ENCODE data around the gene CPZ.

DNA sequence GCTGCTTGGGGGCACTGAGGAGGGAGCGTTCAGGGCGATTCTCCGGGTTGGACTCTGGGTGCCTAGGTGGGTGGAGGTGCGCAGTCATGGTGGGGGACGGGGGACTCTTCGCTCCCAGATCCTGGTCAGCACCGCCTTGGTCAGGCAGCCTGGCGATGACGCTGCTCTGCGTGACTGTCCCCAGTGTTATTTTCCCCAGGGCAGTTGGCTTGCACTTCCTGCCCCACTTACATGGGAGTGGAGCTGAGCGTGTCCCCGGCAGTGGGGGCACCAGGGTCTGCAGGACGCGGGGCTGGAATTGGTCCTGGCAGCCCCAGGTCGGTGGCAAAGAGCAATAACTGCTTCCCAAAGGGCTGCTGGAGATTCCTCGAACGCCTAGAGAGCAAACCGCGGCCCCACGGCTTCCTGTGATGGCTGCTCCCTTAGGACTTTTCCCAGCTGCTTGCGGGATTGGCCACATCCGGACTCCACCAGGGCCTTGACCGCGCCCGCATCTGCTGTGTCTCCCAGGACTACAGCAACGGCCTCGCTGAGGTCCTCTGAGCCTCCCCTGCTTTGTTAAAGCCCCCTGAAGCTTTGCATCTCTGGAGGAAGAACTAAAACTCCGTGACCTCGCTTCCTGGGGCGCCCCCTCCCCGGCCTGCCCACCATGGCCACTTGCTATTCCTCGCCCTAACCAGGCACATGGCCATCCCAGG lies 47.7 kb upstream of the CPZ start:
- TF ChIP-seq CTCF (conservative IDR thresholded peaks at IDR 0.05) (no peak), EZH2 (IDR thresholded peaks at IDR 0.05; ENCODE audit: low read depth) (no peak)
